VCaP (cell line): ENCODE data around the gene GLIS1.

Source experiments
- H3K27ac ChIP-seq: fragments of 450-650 bp; 2 replicates; pipeline ENCODE4 v1.5.1; 2017
- CTCF ChIP-seq: fragments of 450-650 bp; conservative IDR thresholded peaks from 2 replicates; pipeline ENCODE4 v1.5.1; 2017; ENCODE audit warnings: mild to moderate bottlenecking, moderate library complexity

The GLIS1 gene

DNA sequence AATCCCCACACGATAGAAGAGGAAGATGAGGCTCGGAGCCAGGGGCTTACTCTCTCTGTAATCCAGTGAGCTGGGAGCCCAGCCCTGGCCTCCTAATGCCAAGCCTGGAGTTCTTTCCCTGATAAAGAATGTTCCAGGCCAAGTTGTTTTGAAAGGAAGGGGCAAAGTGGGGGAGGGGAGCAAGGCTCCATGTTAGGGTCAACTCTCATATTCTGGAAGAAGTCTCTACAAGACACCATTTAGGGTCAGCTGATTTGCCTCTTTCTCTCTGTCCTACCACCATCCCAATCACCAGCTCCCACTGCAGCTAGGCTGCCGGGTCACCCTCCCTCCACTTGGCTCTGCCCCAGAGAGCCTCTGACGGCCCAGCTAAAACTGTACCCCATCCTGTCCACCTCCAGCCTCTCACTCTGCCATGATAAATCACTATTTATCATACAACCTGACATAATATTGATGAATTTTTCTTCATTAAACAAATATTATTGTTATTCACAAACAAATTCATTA lies 95.0 kb downstream of the GLIS1 start:
- TF ChIP-seq CTCF, result no peak

DNA sequence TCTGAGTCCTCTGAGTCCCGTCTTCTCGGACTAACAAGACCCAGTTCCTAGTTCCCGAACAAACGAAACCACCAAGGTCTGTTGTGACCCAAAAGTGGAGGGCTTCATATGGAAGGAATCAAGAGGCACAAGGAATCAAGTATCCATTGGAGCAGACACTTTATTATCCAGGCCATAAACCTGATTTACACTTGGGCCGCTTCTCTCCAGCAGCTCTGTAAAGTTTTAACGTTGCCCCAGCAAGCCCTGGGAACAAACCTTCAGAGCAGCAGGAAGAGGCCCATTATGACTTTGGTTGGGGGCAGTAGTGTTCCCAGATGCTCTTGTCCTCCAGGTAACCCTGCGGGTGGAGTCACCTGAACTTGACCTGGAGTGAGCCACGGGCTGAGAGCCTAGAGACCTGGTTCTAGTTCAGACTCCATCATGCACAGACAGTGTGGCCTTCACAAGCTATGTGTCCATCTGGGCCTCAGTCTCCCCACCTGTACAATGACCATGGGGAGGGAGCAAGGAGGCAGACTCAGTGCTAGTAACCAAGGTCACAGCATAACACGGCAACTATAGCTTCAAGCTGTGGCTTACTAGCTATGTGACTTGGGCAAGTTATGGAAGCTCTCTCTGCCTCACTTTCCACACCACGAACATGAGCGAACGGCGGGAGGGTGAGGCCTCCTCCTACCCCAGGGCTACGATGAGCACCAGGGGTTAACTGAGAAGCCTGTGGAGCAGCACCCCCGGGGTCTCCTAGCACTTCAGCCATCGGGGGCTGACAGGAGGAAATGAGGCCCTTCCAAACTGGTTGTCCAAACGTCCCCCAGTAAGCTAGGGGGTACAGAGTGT lies 95.7 kb downstream of the GLIS1 start:
- no peak overlapping the region for H3K27ac ChIP-seq
- TF ChIP-seq CTCF, result no peak

More for the DNA sequence above, 95.0 kb downstream of the GLIS1 start:
- no peak overlapping the region for H3K27ac ChIP-seq

DNA sequence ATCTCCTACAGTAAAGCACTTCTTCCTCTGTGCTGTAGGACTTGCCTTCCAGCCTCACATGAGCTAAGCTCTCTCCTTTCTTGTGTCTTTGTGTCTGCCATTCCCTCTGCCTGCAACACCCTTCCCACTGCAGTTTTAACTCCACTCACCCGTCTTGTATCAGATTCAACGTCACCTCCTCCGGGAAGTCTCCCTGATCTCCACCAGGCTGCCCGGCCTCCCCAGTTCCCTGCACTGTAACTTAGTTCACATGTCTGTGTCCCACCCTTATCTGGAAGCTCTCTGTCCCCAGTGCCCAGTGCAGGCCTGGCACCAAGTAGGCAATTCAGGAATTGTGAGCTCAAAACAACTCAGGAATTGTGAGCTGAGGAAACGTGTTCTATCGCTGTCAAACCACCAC lies 96.4 kb downstream of the GLIS1 start:
- TF ChIP-seq CTCF, result no peak
- no peak overlapping the region for H3K27ac ChIP-seq

DNA sequence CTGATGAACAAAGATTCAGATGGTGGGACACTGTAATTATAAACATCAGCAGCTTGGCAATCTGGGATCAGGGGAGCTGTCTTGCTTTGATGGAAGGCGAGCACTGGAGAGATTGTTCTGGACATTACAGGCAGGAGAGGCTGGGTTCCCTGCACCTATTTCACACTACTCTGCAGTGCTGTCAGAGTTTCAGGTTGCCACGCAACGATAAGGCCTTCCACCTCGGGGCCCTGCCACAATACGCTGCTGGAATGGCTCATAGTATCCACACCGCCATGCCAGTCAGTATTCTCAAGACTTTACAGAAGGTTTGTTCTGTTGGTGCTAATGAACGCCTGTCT lies 96.8 kb downstream of the GLIS1 start:
- no peak overlapping the region for H3K27ac ChIP-seq
- TF ChIP-seq CTCF, result no peak

GRCh38 chr1:53641481-53642214 lies 97.3 kb downstream of the GLIS1 start:
- H3K27ac ChIP-seq, result no peak overlapping the region
- TF ChIP-seq CTCF, result no peak

DNA sequence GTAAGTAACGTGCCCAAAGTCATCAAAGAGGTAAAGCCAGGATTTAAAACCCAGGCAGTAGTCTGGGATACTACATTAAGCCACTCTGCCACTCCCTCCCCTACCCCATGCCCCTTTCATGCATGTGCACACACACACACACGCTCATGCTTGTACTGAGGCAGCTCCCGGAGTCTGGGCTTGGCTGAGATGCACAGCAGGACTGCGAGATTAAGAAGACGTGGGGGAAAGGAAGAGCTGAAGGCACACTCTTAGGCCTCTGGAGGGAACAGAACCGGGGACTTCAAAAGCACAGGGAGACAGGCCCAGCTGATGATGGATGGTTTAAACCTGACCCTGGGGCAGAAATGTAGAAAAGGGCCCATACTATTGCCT lies 98.3 kb downstream of the GLIS1 start:
- TF ChIP-seq CTCF, result no peak
- no peak overlapping the region for H3K27ac ChIP-seq

DNA sequence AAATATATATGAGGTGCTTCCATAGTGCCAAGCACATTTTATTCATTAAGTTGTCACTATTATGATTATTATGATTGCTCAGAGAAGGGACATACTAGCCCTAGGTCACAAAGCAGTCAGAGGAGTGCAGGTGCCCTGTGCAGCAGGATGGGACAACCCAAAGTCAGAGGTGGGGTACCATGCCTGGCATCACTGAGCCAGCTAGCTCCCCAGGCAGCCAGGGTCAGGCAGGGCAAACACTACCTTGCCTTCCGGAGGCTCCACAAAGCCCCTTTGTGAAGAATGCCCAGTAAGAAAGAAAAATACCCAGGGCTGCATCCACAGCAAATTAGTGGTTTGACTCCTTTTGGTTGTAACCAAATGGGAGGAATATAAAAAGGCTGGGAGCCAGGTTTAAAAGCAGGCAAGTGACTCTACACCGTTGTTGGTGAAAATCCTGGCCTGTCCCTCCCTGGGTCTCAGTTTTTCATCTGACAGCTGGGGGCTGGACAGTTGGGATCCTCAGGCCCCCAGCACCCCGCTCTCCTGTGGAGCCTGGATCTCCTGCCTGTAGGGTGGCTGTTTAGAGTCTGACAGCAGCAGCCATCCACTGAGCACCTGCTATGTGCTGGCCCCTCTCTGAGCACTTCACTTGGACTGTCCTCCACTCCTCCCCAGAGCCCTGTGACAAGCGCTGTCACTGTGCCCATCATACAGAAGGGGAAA lies 98.8 kb downstream of the GLIS1 start:
- no peak for TF ChIP-seq CTCF
- no peak overlapping the region for H3K27ac ChIP-seq
